ENCODE data around the gene ENTPD6.

ENTPD6 gene

DNA sequence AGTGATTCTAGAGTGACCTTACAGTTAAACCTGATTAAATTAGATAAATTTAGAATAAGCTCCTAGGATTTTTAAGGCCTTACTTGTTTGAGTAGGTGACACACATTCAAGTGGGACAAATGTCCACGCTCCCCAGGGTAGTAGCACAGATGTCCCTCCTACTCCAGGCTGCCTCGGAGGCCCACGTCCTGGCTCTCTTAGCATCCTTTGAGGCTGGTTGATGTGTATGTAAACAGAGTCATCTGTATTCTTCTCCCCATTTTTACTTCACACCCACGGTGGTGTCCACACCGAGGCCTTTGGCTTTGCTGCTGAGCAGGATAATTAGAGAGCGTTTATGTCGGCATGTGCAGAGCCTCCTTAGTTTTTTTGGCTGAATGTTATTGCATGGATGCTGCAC is 15.8 kb downstream of the ENTPD6 start:
- no peak for DNase-seq

DNA sequence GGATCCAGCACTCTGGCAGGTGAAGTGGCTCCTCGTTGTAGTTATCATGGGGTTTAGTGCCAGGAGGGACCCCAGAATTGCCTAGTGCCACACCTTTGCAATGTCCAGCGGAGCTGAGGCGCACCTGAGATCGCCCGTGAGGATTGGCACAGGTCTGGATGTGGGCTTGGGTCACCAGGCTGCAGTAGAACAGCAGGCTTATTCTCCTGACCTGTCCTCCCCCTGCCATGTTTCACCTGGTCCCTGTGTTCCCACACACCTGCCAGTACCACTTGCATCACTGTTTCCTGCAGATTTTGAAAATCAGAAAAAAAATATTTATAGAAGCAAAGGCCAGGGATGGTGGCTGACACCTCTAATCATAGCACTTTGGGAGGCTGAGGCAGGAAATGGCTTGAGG is 16.7 kb downstream of the ENTPD6 start:
- DNase-seq = no peak

DNA sequence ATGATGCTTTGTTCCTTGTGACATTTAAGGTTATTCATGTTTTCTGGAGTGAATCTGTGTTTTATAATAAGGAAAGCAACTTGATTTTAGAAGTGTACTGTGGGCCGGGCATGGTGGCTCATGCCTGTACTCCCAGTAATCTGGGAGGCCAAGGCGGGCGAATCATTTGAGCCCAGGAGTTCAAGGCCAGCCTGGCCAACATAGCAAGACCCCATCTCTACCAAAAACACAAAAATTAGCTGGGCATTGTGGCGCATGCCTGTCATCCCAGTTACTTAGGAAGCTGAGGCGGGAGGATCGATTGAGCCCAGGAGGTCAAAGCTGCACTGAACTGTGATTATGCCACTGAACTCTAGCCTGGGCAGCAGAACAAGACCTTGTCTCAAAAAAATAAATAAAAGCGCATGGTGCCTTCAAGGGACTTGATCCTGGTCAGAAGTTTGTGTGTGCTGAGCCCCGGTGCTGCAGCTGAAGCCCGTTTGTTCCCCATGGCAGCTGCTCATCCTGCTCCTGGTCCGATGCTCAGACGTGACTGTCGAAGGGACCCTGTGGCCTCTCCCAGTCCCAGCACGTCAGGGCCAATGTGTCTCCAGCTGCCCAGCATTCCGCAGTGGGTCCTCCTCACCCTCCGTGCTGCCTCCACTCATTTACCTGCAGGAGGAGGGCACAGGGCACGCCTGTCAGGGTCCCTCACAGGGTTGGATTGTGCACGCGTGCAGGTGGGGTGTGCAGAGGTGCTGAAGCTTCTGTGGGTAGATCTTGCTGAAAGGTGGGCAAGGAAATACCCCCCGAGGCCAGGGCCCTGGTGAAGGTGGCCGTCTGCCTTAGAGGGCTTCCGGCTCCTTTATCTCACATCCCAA is 18.3 kb downstream of the ENTPD6 start:
- no peak for DNase-seq

DNA sequence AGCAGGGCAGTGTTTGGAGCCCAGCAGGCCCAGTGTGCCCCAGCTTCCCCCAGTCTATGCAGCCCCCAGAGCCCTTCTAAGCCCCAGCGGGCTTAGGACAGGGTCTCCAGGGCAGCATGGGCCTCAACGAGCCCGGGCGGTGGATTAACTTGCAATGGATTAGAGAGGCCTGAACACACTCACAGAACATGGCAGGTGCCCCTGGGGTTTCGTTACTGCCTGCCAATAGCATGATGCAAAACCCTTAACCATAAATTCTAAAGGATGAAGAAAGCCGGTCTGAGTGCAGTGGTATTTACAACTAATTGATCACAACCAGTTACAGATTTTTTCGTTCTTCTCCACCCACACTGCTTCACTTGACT is 18.9 kb downstream of the ENTPD6 start:
- DNase-seq = no peak

DNA sequence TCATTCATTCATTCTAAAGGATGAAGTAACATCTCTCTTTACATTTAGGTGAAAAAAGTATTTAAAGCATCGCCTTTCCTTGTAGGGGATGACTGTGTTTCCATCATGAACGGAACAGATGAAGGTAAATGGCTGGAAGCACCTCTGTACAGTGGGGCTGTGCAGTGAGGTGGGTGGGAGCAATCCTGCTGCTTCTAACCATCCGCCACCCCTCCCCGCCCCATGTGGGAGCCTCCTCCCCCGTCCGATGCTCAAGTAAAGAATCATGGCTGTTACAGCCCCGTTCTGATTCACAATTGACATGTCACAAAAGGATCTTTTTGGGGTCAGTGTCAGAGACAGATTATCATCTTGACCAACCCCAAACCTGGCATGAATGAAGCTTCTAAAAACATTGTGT is 19.3 kb downstream of the ENTPD6 start:
- DNase-seq = no peak

DNA sequence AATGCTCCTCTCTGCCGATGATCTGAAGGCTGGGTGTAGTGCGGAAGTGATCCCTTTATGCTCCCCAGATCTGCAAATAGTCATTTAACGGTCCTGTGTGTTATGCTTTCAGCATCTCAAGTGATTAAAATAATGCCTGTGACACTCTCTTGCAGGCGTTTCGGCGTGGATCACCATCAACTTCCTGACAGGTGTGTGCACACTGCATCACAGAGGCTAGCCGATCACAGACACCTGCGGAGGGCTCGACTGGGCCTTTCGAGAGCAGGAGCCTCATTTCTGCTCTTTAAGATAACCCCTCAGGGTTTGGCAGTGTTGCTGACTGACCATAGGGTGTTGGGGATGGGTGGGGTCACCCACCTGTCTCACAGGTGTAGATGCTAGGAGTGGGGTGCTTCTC is 20.0 kb downstream of the ENTPD6 start:
- no peak for DNase-seq

DNA sequence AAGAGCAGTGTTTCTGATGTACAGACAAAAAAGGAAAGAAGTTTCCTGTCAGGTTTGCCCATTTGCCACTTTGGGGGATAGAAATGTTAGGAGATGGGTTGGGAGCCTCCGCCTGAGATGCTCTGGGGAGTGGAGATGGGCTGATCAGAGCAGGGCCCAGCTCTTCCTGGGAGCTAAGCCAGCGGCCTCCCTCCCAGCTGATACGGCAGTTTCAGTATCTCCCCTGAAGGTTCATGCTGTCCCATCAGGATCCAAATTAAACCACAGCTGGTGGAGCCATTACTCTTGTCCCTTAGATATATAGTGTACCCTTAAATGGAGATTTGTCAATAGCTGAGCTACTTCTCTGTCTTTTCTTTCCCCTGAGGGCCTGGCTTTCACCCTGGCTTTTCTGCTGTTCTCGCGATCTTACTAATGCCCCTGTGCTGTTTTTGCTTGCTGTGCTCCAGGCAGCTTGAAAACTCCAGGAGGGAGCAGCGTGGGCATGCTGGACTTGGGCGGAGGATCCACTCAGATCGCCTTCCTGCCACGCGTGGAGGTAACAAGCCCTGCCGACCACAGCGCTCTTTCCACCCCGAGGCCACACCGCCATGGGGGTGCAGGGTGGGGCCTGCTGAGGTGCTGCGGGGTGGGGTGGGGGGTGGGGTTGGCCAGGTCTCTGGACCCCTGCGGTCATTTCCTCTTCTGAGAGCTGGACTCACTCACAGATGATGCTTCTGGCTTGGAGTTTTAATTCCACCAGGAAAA is 20.9 kb downstream of the ENTPD6 start:
- DNase-seq = no peak

DNA sequence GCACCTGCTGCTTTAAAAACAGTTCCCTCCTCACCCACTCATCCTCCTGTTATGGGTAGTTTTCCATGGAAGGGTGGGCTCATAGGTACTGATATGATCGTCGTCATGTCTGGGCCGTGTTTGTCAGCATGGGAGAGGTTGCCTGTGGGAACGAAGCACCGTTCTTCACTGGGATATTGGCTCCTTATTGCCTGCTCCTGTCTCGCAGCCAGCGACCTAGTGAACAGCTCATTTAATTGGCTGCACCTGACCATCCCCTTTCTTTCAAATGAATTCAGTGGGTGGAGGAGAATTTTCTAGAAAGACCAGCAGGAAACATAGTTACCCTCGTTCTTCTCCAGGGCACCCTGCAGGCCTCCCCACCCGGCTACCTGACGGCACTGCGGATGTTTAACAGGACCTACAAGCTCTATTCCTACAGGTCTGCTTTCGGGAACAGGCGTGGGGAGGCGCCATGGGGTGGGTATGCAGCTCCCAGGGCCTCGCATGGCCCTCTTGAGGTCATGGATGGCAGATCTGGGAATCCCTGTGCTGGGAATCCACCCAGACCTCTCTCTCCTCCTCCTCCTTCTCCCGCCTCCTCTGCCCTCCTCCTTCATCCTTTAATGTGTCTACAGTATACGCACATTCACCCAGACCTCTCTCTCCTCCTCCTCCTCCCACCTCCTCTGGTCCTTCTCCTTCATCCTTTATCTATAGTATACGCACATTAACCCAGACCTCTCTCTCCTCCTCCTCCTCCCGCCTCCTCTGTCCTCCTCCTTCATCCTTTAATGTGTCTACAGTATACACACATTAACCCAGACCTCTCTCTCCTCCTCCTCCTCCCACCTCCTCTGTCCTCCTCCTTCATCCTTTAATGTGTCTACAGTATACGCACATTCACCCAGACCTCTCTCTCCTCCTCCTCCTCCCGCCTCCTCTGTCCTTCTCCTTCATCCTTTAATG is 21.9 kb downstream of the ENTPD6 start:
- no peak for DNase-seq

DNA sequence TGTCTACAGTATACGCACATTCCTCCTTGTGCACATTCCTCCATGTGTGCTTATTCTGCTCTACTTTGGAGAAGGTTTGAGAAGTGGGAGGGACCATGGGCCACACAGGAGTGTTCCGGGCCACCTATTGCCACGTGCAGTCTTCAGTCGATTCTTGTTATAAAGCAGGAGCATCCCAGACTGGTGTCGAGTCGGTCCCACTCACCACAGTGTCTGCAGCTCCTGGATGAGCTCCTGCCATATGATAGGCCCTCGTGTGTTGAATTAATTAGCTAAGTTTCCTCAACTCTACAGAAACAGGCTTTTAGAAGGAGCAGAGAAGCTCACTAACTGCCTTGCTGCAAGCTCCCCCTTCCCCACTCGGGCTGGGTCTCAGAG is 22.6 kb downstream of the ENTPD6 start:
- no peak for DNase-seq

DNA sequence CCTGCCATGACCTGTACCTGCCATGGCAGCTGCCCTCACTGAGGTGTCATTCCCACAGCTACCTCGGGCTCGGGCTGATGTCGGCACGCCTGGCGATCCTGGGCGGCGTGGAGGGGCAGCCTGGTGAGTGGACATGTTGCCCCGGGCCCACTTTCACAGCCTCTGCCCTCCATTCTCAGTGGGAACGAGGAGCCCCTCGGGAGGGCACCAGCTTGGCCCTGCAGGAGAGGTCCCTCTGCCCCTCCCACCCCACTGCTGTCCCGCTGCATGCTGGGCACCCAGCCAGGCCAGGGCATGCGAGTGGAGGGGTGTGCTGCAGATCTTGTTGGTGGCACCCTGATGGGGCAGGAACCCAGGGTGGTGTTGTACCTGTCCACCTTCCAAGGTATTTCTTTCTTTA is 23.0 kb downstream of the ENTPD6 start:
- no peak for DNase-seq

DNA sequence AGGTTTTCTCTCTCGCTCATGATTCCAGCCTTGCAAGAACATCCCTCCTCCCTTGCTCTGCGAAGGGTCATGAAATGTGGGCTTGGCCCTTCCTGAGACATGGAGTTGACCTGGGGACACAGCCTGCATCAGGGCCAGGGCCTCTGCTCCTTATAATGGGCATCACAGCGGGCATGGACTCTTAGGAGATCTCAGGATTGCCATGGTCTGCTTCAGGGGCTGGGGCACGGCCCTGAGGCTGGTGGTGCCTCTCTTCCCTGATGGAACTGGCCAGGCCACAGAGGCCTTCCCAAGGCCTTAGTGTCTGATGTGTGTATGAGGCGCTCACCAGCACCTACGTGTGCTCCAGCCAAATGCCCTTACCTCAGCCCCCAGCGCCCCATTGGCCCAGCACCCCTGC is 23.9 kb downstream of the ENTPD6 start:
- no peak for DNase-seq

DNA sequence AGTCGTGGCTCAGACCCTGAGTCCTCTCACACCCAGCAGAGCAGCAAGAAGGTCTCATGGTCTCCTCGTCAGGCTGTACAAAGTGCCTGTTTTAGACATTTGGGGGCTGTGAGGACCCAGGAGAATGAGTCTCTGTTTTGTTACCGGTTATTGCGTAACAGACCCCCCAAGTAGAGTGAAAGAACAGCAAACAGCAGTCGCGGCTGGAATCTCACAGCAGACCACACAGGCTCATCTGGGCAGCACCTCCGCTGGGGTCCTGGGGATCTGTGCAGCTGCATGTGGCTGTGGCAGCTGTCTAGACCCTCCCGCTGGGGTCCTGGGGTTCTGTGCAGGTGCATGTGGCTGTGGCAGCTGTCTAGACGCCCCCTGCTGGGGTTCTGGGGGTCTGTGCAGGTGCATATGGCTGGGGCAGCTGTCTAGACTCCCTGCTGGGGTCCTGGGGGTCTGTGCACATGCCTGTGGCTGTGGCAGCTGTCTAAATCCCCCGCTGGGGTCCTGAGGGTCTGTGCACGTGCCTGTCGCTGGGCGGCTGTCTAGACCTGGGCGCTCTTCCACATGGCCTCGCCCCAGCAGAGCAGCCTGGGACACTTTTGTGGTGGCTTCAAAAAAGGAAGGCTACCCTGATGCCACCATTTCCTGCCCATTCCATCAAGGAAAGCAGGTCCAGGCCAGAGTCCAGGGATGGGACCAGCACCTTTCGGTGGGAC is 24.7 kb downstream of the ENTPD6 start:
- no peak for DNase-seq

DNA sequence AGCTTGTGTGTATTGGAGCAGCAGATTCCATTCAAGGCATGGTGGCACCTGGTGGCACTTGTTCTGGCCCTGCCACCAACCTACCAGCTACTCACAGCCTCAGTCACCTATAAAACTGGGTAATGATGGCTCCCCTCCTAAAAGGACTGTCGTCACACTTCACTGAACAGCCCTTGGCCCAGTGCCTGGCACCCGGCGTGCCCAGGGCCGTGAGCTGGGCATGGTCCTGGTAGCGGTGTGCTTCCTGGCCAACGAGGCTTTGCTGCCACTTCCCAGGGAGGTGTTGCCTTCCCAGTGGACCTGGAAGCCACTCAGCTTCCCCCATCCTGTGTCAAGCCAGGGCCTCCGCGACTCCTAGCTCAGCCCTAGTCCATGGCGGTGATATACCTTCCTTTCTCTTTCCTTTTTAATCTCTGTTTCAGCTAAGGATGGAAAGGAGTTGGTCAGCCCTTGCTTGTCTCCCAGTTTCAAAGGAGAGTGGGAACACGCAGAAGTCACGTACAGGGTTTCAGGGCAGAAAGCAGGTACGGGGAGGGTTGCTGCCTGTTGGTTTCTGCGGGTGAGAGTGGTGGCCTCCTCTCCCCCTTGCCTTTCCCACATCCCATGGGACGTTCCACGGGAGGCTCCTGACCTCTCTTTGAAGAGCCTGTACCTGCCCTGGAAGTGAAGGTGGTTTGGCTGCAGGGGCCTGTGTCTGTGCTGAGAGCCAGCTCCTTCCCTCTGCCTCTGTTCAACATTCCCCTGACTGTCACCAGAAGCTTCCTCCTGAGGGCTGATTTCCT is 25.5 kb downstream of the ENTPD6 start:
- DNase-seq = no peak

DNA sequence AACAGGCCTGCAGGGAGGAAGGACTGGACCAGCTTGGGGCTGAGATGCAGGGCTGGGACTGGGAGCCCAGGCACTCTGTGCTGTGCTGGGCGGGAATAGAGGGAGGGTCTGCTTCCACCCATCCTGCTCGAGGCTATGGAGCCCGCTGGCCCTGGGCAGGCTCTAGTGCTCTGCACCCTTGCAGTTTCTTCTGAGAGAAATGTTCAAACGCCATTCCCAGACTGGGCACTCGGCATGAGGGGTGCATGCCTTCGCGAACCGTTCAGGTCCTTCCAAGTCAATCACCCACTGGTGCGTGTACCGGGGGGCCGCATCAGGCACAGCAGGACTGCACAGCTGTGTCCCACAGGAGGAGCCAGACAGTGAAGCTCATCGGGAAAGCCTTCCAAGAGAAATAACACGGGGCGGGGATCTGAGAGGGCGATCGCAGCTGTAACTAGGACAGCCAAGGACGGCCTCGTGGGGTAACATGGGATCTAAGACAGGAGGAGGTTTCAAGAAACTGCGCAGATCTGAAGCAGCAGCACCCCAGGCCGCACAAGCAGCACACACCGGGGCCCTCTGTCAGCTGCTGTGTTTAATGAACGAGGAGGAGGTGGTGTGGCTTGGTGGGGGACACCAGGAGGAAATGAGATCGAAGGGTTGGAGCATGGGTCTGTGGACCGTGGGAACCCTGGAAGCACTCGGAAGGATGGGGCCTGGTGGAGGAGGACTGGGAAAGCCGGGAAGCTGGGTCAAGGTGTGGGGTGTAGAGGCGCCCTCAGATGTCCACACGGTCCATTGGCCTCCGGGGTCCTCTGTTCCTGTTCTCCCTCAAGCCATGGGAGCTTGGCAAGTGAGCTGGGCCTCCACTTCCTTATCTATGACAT is 26.3 kb downstream of the ENTPD6 start:
- no peak for DNase-seq

DNA sequence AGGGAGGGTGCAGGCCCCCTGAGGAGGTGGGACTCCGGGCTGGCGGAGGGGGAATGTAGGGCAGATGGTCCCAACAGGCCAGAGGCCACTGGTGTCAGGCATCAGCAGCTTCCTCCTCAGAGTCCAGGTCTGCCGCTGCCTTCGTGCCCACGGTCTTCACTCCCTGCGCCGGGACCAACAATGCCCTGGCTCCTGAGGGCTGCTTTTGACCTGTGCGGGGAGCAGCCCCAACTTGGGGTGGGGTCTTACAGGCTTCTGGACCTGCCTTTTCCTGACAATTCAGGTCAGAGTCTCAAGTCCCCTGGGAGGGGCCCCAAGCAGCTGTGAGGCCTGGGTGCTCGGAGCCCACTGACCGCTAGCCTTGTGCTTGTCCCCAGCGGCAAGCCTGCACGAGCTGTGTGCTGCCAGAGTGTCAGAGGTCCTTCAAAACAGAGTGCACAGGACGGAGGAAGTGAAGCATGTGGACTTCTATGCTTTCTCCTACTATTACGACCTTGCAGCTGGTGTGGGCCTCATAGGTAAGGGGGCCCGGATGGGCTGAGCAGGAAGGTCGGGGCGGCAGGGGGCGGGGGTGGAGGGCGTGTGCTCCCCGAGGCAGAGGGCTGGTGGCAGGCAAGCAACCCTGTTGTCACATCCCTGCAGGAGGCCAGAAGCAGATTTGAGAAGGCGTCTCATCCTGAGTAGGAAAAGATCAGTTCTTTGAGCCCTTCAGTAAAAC is 27.1 kb downstream of the ENTPD6 start:
- DNase-seq = no peak

DNA sequence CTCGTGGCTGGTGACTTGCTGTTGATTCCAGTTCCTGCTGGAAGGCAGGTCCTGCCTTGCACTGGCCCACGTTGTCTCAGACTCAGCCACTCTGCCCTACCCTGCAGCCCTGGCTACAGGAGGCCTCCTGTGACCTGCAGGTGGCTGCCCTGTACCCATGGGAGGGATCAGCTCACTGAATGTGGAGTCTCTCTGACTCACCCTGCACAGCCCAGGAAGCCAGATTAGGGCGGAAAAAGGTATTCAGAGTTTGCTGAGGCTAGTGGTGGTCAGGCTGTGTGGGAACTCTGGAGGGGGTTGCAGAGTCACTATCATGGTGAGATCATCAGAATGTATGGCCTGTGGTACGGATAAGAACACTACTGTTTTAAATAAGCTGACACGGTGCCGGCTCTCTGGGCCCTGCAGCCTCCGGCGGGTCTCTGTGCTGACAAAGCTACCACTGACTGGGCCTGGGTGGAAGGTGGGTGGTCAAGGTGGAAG is 27.7 kb downstream of the ENTPD6 start:
- DNase-seq = no peak

DNA sequence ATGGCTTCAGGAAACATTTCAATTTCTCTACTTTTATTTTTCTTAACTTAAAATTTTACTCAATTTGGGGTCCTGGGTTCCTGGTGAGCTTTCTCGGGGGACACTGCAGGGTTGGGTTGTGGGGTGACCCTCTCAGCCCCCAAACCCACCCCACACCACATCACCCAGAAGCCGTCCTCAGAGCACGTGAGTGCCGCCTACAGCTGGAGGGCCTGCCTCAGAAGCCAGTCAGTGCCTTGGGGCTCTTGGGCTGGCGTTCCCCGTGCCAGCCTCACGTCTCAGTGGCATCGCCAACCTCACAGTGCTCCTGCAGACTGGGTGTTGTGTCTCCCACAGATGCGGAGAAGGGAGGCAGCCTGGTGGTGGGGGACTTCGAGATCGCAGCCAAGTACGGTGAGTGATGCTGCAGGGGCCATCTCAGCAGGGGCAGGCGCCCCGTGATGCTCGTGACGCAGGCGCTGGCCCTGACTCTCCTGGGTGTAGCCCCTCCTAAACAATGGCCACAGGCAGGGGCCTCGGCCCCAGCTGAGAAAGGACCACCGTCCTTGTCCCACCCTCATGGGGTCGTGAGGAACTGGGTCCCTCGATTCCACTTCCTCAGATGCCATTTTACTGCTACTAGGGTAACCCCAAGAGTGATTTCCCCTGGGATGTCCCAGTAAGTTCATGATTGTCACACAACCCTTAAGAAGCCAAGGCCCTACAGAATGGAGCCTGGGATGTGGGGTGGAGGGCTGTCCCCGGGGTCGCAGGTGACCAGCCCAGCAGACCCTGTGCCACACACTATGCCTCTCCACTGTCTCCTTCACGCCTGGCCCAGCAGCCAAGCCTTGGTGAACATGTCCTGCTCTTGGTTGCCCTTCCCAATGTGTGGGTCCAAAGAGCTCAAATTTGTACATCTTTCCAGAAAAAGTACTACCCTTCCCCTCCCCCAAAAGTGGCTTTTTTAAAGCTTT is 28.5 kb downstream of the ENTPD6 start:
- no peak for DNase-seq

DNA sequence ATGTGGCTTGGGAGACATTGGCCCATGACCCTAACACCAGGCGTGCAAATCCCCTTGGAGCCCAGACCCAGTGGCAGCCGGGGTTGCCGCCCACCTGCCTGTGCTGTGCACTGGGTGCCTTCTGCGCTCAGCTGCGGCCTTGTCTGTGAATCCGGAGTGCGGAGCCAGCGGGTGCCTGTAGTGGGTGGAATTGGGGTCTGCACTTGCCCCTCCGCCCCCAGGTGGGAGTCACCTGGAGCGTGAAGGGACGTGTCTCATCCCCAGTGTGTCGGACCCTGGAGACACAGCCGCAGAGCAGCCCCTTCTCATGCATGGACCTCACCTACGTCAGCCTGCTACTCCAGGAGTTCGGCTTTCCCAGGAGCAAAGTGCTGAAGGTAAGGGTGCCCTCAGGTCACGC is 29.4 kb downstream of the ENTPD6 start:
- DNase-seq = no peak
